ENCODE data around the gene CEP350.

DNA sequence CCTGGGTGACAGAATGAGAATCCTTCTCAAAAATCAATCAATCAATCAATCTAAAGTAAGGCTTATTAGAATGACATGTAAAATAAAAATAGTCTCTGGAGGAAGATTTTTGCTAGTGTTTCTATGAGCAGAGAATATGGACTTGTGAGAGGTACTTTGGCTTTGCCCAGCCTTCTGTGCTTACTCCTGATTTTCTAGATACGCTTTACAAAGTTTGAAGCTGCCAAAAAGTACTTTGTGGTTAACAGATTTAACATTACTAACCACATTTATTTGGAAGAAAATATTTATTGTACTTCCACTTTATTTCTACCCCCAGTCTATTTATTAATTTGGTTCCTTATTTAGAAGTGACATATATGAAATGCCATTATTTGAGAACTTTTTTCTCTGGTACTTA lies 41.0 kb downstream of the CEP350 start:
- TF ChIP-seq, protein P1, sequence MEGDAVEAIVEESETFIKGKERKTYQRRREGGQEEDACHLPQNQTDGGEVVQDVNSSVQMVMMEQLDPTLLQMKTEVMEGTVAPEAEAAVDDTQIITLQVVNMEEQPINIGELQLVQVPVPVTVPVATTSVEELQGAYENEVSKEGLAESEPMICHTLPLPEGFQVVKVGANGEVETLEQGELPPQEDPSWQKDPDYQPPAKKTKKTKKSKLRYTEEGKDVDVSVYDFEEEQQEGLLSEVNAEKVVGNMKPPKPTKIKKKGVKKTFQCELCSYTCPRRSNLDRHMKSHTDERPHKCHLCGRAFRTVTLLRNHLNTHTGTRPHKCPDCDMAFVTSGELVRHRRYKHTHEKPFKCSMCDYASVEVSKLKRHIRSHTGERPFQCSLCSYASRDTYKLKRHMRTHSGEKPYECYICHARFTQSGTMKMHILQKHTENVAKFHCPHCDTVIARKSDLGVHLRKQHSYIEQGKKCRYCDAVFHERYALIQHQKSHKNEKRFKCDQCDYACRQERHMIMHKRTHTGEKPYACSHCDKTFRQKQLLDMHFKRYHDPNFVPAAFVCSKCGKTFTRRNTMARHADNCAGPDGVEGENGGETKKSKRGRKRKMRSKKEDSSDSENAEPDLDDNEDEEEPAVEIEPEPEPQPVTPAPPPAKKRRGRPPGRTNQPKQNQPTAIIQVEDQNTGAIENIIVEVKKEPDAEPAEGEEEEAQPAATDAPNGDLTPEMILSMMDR (conservative IDR thresholded peaks at IDR 0.05; ENCODE audit: low read length), result no peak
- TF ChIP-seq EZH2phosphoT487 (IDR thresholded peaks at IDR 0.05; ENCODE audit: borderline replicate concordance), result no peak
